Measurements from ENCODE around the gene SLC4A4.

Gene SLC4A4

GRCh38 chr4:71293705-71294104, 45.1 kb upstream of the SLC4A4 start:
- Histone ChIP-seq H3K27me3 (ENCODE audit: control insufficient read depth in 3 of 3, insufficient read depth in 3 of 3, low read depth in 1 of 3, low read length in 3 of 3) (no peaks in the 10 kb centered on the region), H2AFZ (ENCODE audit: low read length) (no peak overlapping the region)

GRCh38 chr4:71294301-71294700, 44.5 kb upstream of the SLC4A4 start:
- Histone ChIP-seq H2AFZ (ENCODE audit: low read length) (no peak overlapping the region), H3K18ac (ENCODE audit: low read length) (no peak overlapping the region), H2BK5ac (ENCODE audit: low read length) (no peak overlapping the region), H2BK120ac (ENCODE audit: low read depth, low read length) (no peak overlapping the region), H3K27ac (replicated peaks; ENCODE audit: low read length) (no peak overlapping the region), H2BK12ac (ENCODE audit: low read length) (no peak overlapping the region), H3K27me3 (ENCODE audit: control insufficient read depth in 3 of 3, insufficient read depth in 3 of 3, low read depth in 1 of 3, low read length in 3 of 3) (no peaks in the 10 kb centered on the region), H3K14ac (ENCODE audit: low read length) (no peak overlapping the region), H2BK15ac (ENCODE audit: low read length) (no peak overlapping the region), H3K4me3 (ENCODE audit: low read length in 2 of 2) (no peak overlapping the region), H2AK5ac (ENCODE audit: low read depth, low read length) (no peak overlapping the region), H3K9ac (ENCODE audit: low read depth, low read length, poor library complexity) (no peak overlapping the region), H3K9me3 (replicated peaks in 1 of 2; ENCODE audit: control insufficient read depth in 2 of 2, insufficient read depth in 1 of 2, low read depth in 1 of 2, low read length in 2 of 2) (no peaks in the 10 kb centered on the region), H3K4ac (ENCODE audit: low read length) (no peak overlapping the region), H3K4me1 (ENCODE audit: control insufficient read depth in 2 of 2, insufficient read depth in 1 of 2, low read depth in 1 of 2, low read length in 2 of 2) (no peaks in the 10 kb centered on the region), H4K8ac (ENCODE audit: low read depth, low read length) (no peak overlapping the region), H4K91ac (ENCODE audit: low read depth, low read length, poor library complexity) (no peak overlapping the region), H3K79me1 (ENCODE audit: low read depth, low read length) (no peaks in the 10 kb centered on the region), H3K4me2 (ENCODE audit: insufficient read depth, low read length, poor library complexity, severe bottlenecking) (no peak overlapping the region), H3K36me3 (replicated peaks in 1 of 2; ENCODE audit: control insufficient read depth in 2 of 2, insufficient read depth in 2 of 2, low read length in 2 of 2) (no peaks in the 10 kb centered on the region), H3K23ac (ENCODE audit: low read depth, low read length, poor library complexity) (no peak overlapping the region)
- DNase-seq (ENCODE audit: low spot score), result no peak
- no CpG with 5 or more reads among the region's 3 CpGs for WGBS, 2 donors (ENCODE audit: extremely low coverage in 2 of 2, insufficient read length in 2 of 2, insufficient replicate concordance in 1 of 2)

More at GRCh38 chr4:71293705-71294104, 45.1 kb upstream of the SLC4A4 start:
- no peak overlapping the region for H2BK120ac ChIP-seq (ENCODE audit: low read depth, low read length)
- H3K9ac ChIP-seq (ENCODE audit: low read depth, low read length, poor library complexity), result no peak overlapping the region
- H2AK5ac ChIP-seq (ENCODE audit: low read depth, low read length), result no peak overlapping the region
- H3K14ac ChIP-seq (ENCODE audit: low read length), result no peak overlapping the region
- no peak overlapping the region for H3K4me2 ChIP-seq (ENCODE audit: insufficient read depth, low read length, poor library complexity, severe bottlenecking)
- H3K4me3 ChIP-seq (ENCODE audit: low read length in 2 of 2), result no peak overlapping the region
- no peak for DNase-seq (ENCODE audit: low spot score)
- H2BK15ac ChIP-seq (ENCODE audit: low read length), result no peak overlapping the region
- H3K9me3 ChIP-seq (replicated peaks in 1 of 2; ENCODE audit: control insufficient read depth in 2 of 2, insufficient read depth in 1 of 2, low read depth in 1 of 2, low read length in 2 of 2), result no peaks in the 10 kb centered on the region
- WGBS, 2 donors (ENCODE audit: extremely low coverage in 2 of 2, insufficient read length in 2 of 2, insufficient replicate concordance in 1 of 2), result no CpG with 5 or more reads among the region's 5 CpGs
- no peaks in the 10 kb centered on the region for H3K79me1 ChIP-seq (ENCODE audit: low read depth, low read length)
- H3K23ac ChIP-seq (ENCODE audit: low read depth, low read length, poor library complexity), result no peak overlapping the region
- no peak overlapping the region for H3K27ac ChIP-seq (replicated peaks; ENCODE audit: low read length)
- H3K4me1 ChIP-seq (ENCODE audit: control insufficient read depth in 2 of 2, insufficient read depth in 1 of 2, low read depth in 1 of 2, low read length in 2 of 2), result no peaks in the 10 kb centered on the region
- H3K4ac ChIP-seq (ENCODE audit: low read length), result no peak overlapping the region
- no peaks in the 10 kb centered on the region for H3K36me3 ChIP-seq (replicated peaks in 1 of 2; ENCODE audit: control insufficient read depth in 2 of 2, insufficient read depth in 2 of 2, low read length in 2 of 2)
- no peak overlapping the region for H4K91ac ChIP-seq (ENCODE audit: low read depth, low read length, poor library complexity)
- H2BK12ac ChIP-seq (ENCODE audit: low read length), result no peak overlapping the region
- H3K18ac ChIP-seq (ENCODE audit: low read length), result no peak overlapping the region
- H4K8ac ChIP-seq (ENCODE audit: low read depth, low read length), result no peak overlapping the region
- H2BK5ac ChIP-seq (ENCODE audit: low read length), result no peak overlapping the region

- Histone ChIP-seq H3K4ac (ENCODE audit: low read length) (no peak overlapping the region), H3K4me1 (ENCODE audit: control insufficient read depth in 2 of 2, insufficient read depth in 1 of 2, low read depth in 1 of 2, low read length in 2 of 2) (no peaks in the 10 kb centered on the region), H2BK120ac (ENCODE audit: low read depth, low read length) (no peak overlapping the region), H3K4me2 (ENCODE audit: insufficient read depth, low read length, poor library complexity, severe bottlenecking) (no peak overlapping the region), H4K8ac (ENCODE audit: low read depth, low read length) (no peak overlapping the region), H3K36me3 (replicated peaks in 1 of 2; ENCODE audit: control insufficient read depth in 2 of 2, insufficient read depth in 2 of 2, low read length in 2 of 2) (no peaks in the 10 kb centered on the region), H3K27ac (replicated peaks; ENCODE audit: low read length) (no peak overlapping the region), H2AK5ac (ENCODE audit: low read depth, low read length) (no peak overlapping the region), H2BK15ac (ENCODE audit: low read length) (no peak overlapping the region), H2AFZ (ENCODE audit: low read length) (no peak overlapping the region), H2BK5ac (ENCODE audit: low read length) (no peak overlapping the region), H3K4me3 (ENCODE audit: low read length in 2 of 2) (no peak overlapping the region), H4K91ac (ENCODE audit: low read depth, low read length, poor library complexity) (no peak overlapping the region), H3K9me3 (replicated peaks in 1 of 2; ENCODE audit: control insufficient read depth in 2 of 2, insufficient read depth in 1 of 2, low read depth in 1 of 2, low read length in 2 of 2) (no peaks in the 10 kb centered on the region), H2BK12ac (ENCODE audit: low read length) (no peak overlapping the region), H3K27me3 (ENCODE audit: control insufficient read depth in 3 of 3, insufficient read depth in 3 of 3, low read depth in 1 of 3, low read length in 3 of 3) (no peaks in the 10 kb centered on the region), H3K9ac (ENCODE audit: low read depth, low read length, poor library complexity) (no peak overlapping the region), H3K18ac (ENCODE audit: low read length) (no peak overlapping the region), H3K79me1 (ENCODE audit: low read depth, low read length) (no peaks in the 10 kb centered on the region), H3K23ac (ENCODE audit: low read depth, low read length, poor library complexity) (no peak overlapping the region), H3K14ac (ENCODE audit: low read length) (no peak overlapping the region)
- no CpG with 5 or more reads among the region's 1 CpG for WGBS, 2 donors (ENCODE audit: extremely low coverage in 2 of 2, insufficient read length in 2 of 2, insufficient replicate concordance in 1 of 2)
- no peak for DNase-seq (ENCODE audit: low spot score)
These were observed 41.9 kb upstream of the SLC4A4 start for GRCh38 chr4:71296945-71297344.

GRCh38 chr4:71300362-71300761, 38.5 kb upstream of the SLC4A4 start:
- no peak overlapping the region for H3K4me3 ChIP-seq (ENCODE audit: low read length in 2 of 2)
- H3K4me1 ChIP-seq (ENCODE audit: control insufficient read depth in 2 of 2, insufficient read depth in 1 of 2, low read depth in 1 of 2, low read length in 2 of 2), result no peaks in the 10 kb centered on the region
- H3K4ac ChIP-seq (ENCODE audit: low read length), result no peak overlapping the region
- H2BK120ac ChIP-seq (ENCODE audit: low read depth, low read length), result no peak overlapping the region
- no peaks in the 10 kb centered on the region for H3K27me3 ChIP-seq (ENCODE audit: control insufficient read depth in 3 of 3, insufficient read depth in 3 of 3, low read depth in 1 of 3, low read length in 3 of 3)
- H3K9me3 ChIP-seq (replicated peaks in 1 of 2; ENCODE audit: control insufficient read depth in 2 of 2, insufficient read depth in 1 of 2, low read depth in 1 of 2, low read length in 2 of 2), result no peaks in the 10 kb centered on the region
- no peaks in the 10 kb centered on the region for H3K36me3 ChIP-seq (replicated peaks in 1 of 2; ENCODE audit: control insufficient read depth in 2 of 2, insufficient read depth in 2 of 2, low read length in 2 of 2)
- no peak overlapping the region for H2BK12ac ChIP-seq (ENCODE audit: low read length)
- H2BK5ac ChIP-seq (ENCODE audit: low read length), result no peak overlapping the region
- WGBS, 2 donors (ENCODE audit: extremely low coverage in 2 of 2, insufficient read length in 2 of 2, insufficient replicate concordance in 1 of 2), result no CpG with 5 or more reads among the region's 8 CpGs
- no peak overlapping the region for H2BK15ac ChIP-seq (ENCODE audit: low read length)
- no peak overlapping the region for H3K23ac ChIP-seq (ENCODE audit: low read depth, low read length, poor library complexity)
- no peak overlapping the region for H3K27ac ChIP-seq (replicated peaks; ENCODE audit: low read length)
- H2AFZ ChIP-seq (ENCODE audit: low read length), result no peak overlapping the region
- peak overlapping the region; percentile 86 for H3K14ac ChIP-seq (ENCODE audit: low read length)
- no peak overlapping the region for H3K9ac ChIP-seq (ENCODE audit: low read depth, low read length, poor library complexity)
- H4K8ac ChIP-seq (ENCODE audit: low read depth, low read length), result no peak overlapping the region
- H3K79me1 ChIP-seq (ENCODE audit: low read depth, low read length), result no peaks in the 10 kb centered on the region
- DNase-seq (ENCODE audit: low spot score), result no peak
- no peak overlapping the region for H4K91ac ChIP-seq (ENCODE audit: low read depth, low read length, poor library complexity)
- no peak overlapping the region for H3K18ac ChIP-seq (ENCODE audit: low read length)
- H3K4me2 ChIP-seq (ENCODE audit: insufficient read depth, low read length, poor library complexity, severe bottlenecking), result no peak overlapping the region
- peak overlapping the region; percentile 25 for H2AK5ac ChIP-seq (ENCODE audit: low read depth, low read length)

Data from neuronal stem cell (in vitro differentiated cells).